Stimulated activated CD4-positive, alpha-beta T cell treated with anti-CD3 and anti-CD28 coated beads, TNF-alpha, amount 100 ng/mL, for 1 hour (primary cell): ENCODE measurements around the gene LSM4.
A peak's percentile ranks its signal among the peaks of the same experiment; 100 is the strongest.

Experiments
- DNase-seq, 3 donors: peaks; one replicate each; pipeline ENCODE4 v3.0.0-alpha.2; 2020; ENCODE audit warnings: low read depth in 3 of 3, low spot score in 1 of 3

LSM4 gene

GRCh38 chr19:18292810-18293641 lies 29.9 kb downstream of the LSM4 start:
- DNase-seq = no peak

- no peak for DNase-seq
These were observed 30.4 kb downstream of the LSM4 start for GRCh38 chr19:18292462-18292809.

GRCh38 chr19:18291590-18292461 lies 31.1 kb downstream of the LSM4 start:
- peak in 1 of 3 donors; percentile 56 for DNase-seq

DNA sequence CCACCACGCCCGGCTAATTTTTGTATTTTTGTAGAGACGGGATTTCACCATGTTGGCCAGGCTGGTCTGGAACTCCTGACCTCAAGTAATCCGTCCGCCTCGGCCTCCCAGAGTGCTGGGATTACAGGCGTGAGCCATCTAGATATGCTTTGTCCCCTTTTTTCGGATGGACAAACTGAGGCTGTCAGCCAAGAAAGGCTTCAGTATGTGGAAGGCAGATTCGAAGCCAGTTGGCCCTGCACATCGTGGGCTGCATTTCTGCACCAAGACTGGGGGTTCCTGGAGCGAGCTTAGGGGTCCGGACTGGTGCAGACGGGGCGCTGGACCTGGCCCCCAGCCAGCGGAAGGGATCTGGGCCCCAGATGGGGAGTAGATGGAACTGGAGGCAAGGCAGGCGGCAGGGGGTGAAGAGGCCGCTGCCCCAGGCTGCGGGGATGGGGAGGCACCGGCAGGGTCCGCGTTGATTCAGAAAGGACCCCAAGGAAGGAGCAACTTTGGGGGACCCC lies 31.8 kb downstream of the LSM4 start:
- no peak for DNase-seq

DNA sequence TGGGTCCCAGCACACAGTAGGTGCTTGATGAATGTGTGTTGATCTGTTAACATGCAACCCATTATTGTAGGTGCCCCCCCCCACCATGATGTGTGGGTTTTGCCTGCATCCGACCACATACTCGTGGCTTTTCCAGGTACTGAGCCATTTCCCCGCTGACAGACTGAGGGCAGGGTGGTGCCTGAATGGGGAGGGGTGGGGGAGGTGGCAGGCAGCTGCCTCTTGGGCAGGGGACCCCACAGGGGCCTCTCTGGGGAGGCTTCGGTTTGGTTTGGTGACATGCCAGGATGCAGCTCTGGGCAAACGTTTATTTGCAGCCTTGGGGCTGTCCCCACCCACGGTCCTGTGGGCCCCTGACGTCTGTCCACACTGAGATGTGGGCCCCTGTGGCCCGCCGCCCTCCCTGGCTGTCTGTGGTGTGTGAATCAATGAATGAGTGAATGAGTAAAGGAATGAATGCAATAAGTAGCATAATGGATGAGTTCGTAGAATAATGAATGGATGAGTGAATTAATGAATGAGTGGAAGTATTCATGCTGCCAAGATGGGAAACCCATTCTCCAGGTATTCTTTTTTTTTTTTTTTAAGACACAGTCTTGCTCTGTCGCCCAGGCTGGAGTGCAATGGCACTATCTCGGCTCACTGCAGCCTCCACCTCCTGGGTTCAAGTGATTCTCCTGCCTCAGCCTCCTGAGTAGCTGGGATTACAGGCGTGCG lies 32.4 kb downstream of the LSM4 start:
- peak in 2 of 3 donors; percentile 48 to 51 for DNase-seq

GRCh38 chr19:18289471-18290301 lies 33.2 kb downstream of the LSM4 start:
- DNase-seq = no peak

- no peak for DNase-seq
These were observed 34.8 kb downstream of the LSM4 start for GRCh38 chr19:18287836-18288772.

GRCh38 chr19:18286973-18287635 lies 35.8 kb downstream of the LSM4 start:
- DNase-seq = no peak

DNA sequence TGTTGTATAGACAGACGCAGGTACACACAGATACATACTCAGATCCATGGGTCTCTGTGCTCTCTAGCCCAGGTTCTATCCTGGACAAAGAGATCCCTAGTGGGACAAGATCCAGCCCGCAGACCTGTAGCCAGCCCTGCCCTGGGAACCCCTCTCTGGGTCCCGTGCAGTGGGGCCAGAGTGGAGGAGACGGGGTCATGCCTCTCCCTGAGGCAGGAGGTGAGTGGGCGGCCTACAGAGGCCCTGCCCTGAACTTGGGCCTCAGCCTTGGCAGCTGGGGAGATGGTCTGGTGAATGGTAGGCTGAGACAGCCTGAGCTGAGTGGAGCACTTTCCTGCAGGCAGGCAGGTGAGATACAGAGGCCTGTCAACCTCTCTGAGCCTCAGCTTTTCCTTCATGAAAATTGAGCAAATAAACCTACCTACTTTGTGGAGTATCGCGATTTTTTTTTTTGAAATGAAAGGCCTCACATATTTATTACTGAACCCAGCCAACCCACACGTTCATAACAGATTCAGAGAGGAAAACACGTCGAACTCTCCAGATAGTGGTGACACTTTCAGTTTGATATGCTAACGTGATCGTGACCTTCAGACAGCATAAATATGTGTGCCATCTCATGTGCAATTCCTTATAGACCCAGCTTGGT lies 38.0 kb downstream of the LSM4 start:
- no peak for DNase-seq

DNA sequence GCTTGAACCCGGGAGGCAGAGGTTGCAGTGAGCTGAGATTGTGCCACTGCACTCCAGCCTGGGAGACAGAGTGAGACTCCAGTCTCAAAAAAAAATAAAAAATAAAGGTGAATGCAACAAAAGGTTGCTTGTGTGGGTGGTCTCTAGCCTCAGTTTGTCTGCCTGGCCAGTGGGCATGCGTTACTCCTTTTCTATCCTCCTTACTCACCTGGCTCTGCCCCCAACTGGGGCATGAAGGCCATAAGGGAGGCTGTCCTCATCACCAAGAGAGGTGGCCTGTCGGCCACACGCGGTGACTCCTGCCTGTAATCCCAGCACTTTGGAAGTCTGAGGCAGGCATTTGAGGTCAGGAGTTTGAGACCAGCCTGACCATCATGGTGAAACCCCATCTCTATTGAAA lies 39.5 kb downstream of the LSM4 start:
- no peak for DNase-seq

DNA sequence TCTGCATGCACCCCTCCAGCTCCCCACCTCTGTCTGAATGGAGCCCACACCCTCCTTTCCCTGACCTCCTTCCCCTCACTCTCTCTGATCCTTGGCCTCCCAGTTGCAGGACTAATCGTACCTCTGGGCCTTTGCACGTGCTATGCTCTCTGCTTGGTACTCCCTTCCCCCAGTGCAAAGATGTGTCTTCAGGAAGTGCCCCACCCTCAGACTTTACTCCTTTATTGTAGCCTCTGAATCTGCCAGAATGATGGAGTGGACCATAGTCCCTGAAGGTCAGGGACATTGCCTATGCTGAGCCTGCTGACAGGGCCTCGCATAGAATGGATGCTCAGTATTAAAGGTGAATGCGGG lies 40.1 kb downstream of the LSM4 start:
- no peak for DNase-seq

DNA sequence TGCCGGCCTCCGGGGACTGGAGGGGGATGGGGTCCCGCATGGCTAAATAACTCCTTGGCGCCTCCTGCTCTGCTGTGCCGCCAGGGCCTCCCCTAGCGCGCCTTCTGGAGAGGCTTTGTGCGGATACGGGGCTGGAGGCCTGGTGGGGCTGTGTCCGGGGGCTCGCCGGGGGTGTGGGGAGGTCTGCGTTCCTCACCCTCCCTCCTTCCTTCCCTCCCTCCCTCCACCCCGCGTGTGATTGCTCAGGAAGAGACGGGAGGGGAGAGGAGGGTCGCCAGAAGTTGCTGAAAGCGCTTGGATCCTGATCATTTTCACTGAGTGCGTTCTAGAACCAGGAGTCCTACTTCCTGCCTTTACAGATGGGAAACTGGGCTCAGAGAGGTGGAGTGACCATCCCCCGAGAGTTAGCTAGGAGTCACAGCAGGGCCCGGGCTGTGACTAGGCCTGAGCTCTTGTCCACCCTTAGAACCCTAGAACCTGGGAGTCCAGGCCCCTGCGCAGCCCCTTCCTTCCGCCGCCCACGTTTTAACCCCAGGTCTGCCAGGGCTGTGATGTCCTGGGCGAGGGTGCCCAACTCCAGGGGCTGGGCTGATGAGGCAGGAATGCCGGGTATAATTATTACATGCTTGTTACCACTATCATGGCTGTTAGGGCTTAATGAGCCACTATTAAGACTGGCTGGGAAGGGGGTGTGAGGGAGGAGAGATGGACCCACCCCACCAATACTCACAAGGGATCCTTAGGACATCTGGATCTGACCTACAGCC lies 40.7 kb downstream of the LSM4 start:
- no peak for DNase-seq

GRCh38 chr19:18281082-18282020 lies 41.5 kb downstream of the LSM4 start, which contains the start of gene JUND:
JUND (minus strand) TSS chr19:18281622; CDS start chr19:18281484, 138 bp downstream.
- DNase-seq = peak; percentile 93 to 97 (median 95)

- peak; percentile 64 to 72 (median 65) for DNase-seq
These were observed 42.4 kb downstream of the LSM4 start for GRCh38 chr19:18280247-18281081.

DNA sequence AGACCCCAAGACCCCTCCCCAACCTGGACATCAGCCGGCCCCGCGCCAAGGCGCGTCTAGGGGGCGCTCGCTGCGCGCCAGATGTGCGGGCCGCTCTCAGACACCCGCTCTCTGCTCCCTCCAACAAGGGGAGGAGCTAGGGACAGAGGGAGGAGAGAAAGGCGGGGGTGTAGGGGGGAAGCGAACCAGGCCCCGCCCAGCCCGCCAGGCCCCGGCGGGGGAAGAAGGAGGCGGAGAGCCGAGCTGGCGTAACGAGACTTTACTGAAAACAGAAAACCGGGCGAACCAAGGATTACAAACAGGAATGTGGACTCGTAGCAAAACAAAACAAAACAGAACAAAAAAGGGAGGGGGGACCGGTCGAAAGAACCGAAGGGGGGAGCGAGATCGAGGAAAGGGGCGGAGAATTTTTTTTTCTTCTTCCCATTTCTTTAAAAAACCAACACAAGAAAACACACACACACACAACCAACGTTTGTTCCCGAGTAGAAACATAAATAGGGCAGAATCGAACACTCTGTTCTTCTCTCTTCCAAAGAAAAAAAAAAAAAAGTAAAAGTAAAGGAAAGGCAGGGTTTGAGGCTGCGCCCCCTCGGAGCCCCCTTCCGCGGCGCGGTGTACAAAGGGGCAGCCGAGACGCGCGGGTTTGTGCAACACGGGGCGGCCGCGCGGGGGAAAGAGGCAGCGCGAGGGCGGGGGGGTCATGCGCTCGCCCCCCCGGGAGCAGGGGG lies 43.2 kb downstream of the LSM4 start:
- peak; percentile 81 to 87 (median 85) for DNase-seq
